Muscle of back (tissue), 13 donors: Measurements from ENCODE around the gene SLC35B4. TPM values are rescaled to one million over a fixed set of nuclear protein-coding genes. Genes with fewer than 3 reads are reported as not detected.

ENCODE experiments used
- DNase-seq, 3 donors: peaks; one replicate each; pipeline versions ENCODE4 v3.0.0 to v3.0.0-alpha.2; 2013
- long read RNA-seq, 9 donors: transcript quantifications; one replicate each; lab custom pipeline, GENCODE V29; 2026
- polyA plus RNA-seq, 10 donors: library from polyadenylated mRNA; unstranded; fragments of 120-200 nt; gene quantifications; one replicate each; pipeline ENCODE4 v1.2.1, GENCODE V29; 2013; ENCODE audit not compliant: insufficient read length in 10 of 10

SLC35B4 gene, protein sequence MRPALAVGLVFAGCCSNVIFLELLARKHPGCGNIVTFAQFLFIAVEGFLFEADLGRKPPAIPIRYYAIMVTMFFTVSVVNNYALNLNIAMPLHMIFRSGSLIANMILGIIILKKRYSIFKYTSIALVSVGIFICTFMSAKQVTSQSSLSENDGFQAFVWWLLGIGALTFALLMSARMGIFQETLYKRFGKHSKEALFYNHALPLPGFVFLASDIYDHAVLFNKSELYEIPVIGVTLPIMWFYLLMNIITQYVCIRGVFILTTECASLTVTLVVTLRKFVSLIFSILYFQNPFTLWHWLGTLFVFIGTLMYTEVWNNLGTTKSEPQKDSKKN
- 10 to 100 TPM in 8 of 10 donors, 1 to 10 TPM in 2; 7.1 to 14.6 (median 10.9) TPM for polyA plus RNA-seq
- long read RNA-seq, donor 1, full-length matches to known transcripts = 2 of 2 reads
- long read RNA-seq, donor 1, partial matches to known transcripts = 0 of 2 reads
- long read RNA-seq, donor 1, other reads (novel, unspliced or antisense) = 0 of 2 reads
- long read RNA-seq, donor 2, full-length matches to known transcripts = 2 of 2 reads
- long read RNA-seq, donor 2, partial matches to known transcripts = 0 of 2 reads
- long read RNA-seq, donor 2, other reads (novel, unspliced or antisense) = 0 of 2 reads
- long read RNA-seq, donor 3 = 0 reads
- long read RNA-seq, donor 4, full-length matches to known transcripts = 1 of 1 reads
- long read RNA-seq, donor 4, partial matches to known transcripts = 0 of 1 reads
- long read RNA-seq, donor 4, other reads (novel, unspliced or antisense) = 0 of 1 reads
- long read RNA-seq, donor 5, full-length matches to known transcripts = 1 of 1 reads
- long read RNA-seq, donor 5, partial matches to known transcripts = 0 of 1 reads
- long read RNA-seq, donor 5, other reads (novel, unspliced or antisense) = 0 of 1 reads
- long read RNA-seq, donor 6, full-length matches to known transcripts = 4 of 4 reads
- long read RNA-seq, donor 6, partial matches to known transcripts = 0 of 4 reads
- long read RNA-seq, donor 6, other reads (novel, unspliced or antisense) = 0 of 4 reads
- long read RNA-seq, donor 7, full-length matches to known transcripts = 3 of 3 reads
- long read RNA-seq, donor 7, partial matches to known transcripts = 0 of 3 reads
- long read RNA-seq, donor 7, other reads (novel, unspliced or antisense) = 0 of 3 reads
- long read RNA-seq, donor 8, full-length matches to known transcripts = 4 of 4 reads
- long read RNA-seq, donor 8, partial matches to known transcripts = 0 of 4 reads
- long read RNA-seq, donor 8, other reads (novel, unspliced or antisense) = 0 of 4 reads
- long read RNA-seq, donor 9, full-length matches to known transcripts = 1 of 1 reads
- long read RNA-seq, donor 9, partial matches to known transcripts = 0 of 1 reads
- long read RNA-seq, donor 9, other reads (novel, unspliced or antisense) = 0 of 1 reads

DNA sequence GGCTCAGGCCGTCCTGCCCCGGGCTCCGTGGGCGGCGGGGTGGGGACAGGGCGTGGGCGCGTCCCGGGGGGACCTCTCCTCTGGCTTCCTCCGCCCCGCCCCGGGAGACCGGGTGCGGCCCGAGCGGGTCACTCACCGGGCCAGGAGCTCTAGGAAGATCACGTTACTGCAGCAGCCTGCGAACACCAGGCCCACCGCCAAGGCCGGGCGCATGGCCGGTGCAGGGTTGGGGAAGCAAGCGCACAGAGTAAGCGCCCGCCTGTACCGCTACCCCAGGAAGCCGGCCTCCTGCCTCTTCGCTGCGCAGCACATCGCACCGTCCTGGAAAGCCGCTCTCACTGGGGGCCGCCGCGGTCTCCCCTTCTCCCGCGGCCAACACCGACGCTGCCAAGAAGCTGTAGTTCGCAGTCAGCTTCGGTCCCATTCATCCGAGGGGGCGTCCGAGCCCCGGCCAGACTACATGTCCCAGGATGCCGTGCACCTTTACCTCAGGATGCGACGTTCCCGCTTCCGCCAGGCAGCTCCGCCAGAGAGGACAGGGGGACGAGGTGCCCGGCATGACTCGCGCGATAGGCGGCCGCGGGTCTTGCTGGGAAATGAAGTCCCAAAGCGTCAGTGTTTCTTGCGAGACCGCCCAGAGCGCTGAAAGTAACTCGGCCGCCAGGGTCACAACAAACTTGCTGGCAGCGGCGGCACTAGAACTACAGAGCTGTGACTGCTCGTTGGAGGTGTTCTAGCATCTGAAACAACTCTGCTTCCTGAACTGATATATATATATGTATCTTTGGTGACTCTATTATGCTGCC, at the start of gene SLC35B4:
SLC35B4 (minus strand) TSS at position 392 of the 806 bp plus-strand sequence; CDS start at position 213, 179 bp downstream.
- DNase-seq = peak; percentile 97 to 99 (median 98)

GRCh38 chr7:134366481-134366880, 49.8 kb upstream of the SLC35B4 start:
- DNase-seq = no peak

DNA sequence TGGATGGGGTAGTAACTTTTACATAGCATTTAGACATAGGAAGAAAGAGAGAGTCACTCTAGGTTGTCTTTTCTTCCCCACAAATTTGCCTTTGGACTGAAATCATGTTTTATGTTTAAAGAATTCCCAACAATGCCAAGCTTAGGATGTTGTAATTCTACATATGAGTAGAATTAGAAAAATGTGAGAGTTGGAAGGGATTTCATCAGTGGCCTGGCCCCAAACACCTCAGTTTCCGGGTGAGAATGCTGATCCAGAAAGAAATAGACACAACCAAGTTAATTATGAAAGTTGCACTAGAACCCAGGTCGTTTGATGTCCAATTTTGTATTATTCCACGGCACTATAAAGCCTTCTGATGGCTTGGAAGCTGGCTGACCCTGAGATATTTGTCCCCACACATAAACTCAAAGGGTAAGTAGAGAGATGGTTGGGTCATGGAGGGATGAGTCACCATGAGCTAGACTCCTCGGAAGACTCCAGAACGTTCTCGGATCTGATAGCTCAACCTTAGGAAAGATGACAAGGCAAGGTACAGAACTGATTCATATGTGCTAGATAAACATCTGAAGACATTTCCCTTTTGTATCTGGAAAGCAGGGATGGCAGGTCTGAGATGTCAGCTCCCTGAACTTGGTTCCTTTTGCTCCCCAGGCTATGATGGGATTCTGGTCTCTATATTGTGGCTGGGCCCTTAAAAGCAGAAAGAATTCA, 48.8 kb upstream of the SLC35B4 start:
- peak in 1 of 3 donors; percentile 13 for DNase-seq

DNA sequence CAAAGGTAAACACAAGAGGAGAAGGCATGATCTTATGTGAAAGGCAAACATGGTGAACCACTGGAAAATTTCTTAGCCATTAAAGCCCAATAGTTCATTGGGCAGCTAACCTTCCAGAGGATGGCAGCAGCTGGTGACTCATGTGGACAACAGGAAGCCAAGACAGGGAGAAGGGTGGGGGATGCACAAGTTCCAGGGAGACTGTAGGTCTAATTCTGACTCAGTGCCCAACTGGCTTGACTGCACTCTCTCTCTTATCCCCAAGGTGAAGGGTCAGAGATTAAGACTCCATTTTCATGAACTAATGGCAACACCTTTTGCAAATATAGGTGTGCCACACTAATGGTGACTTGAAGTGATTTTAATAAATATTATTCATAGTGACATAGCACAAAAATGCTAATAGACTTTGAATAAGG, 47.9 kb upstream of the SLC35B4 start:
- peak in 1 of 3 donors; percentile 7 for DNase-seq

DNA sequence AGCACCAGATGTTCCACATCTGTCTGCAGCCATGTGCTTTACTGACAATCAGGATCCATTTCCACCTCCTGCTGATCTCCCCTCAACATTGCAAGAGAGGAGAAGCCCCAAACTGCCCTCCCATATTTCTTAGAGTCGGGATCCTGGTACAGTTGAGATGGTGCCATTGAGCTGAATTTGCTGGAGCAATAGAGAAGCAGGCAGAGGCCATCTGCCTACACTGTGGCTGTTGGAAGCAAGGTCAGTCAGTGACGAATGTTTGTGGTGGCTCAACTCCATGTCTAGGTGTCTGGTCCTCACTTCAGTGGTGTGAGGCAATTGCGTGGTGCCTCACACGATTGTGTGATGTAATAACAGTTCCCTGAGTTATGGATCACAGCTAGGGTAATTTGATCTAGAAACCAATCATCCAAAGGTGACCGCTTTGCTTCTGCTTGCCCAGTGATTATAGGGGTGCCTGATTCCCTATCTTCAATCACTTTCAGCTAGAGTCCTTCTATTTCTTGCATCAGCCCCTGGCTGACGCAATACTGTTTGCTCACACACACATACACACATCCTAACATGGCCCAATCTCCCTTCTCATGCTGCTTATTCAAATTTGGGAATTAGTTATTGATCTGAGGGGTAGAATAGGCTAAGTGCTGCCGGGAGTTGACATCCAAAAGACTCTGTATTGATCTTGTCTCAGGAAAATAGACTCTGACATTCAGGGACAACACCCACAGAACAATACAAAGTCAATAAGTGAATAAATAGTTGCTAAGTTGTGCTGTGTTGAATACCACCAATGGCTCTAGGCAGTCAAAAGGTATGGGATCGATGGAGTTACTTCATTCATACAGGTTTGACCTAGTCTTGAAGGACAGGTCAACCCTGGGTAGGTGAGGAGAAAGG, 46.1 kb upstream of the SLC35B4 start:
- no peak for DNase-seq

GRCh38 chr7:134359787-134360432, 43.2 kb upstream of the SLC35B4 start:
- DNase-seq = no peak

- DNase-seq = no peak
Measured at GRCh38 chr7:134357486-134357885, 40.8 kb upstream of the SLC35B4 start.

DNA sequence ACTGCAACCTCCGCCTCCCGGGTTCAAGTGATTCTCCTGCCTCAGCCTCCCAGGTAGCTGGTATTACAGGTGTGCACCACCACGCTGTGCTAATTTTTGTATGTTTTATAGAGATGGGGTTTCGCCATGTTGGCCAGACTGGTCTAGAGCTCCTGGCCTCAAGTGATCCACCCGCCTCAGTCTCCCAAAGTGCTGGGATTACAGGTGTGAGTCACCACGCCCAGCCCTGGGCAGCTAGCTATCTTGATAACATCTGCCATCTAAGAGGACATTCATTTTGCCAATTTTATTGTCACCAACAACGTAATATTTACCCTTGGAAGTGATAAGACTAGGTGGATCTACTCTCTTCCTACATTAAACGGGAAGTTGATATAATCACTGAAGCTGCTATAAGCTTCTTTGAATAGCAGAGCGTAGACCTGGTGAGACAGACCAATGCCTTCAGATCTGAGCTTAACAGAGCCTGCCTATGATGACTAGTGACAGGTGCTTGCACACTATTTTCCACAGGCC, 39.7 kb upstream of the SLC35B4 start:
- peak in 1 of 3 donors; percentile 10 for DNase-seq

DNA sequence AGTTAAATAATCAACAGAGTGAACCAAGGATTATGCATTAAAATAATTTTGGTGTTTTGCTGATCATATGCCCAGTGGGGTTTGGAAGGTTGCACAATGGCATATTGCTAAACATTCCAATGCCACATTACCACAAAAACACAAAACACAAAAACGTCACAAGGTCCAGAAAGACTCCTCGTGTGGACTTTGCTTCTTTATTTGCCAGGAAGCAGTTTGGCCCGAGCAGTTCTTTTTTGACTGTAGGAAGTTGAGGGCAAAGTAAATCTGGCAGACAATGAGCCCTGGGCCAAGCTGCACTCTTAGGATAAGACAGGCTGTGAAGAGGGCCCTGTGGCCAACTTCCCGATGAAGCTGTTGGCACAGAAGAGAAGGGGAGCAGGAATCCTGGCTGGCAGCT, 39.2 kb upstream of the SLC35B4 start:
- no peak for DNase-seq

GRCh38 chr7:134355004-134355525, 38.3 kb upstream of the SLC35B4 start:
- DNase-seq = no peak

DNA sequence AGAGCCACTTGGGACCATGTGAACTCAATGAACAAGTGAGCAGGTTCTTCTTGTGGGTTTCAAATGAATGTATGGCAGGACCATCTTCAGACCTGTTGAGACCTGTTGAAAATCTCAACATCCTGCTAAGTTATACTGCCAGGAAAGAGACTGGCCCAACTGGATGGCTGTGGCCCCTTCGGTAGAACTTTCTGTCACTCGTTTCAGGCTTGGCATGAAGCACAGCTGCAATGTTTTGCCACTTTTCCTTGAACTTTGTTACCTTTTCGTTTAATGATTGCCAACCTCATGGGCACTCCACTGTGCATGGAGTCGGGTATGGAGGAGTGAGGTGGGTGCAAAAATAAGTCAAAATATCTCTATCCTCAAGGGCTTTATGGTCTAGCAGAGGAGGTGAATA, 36.7 kb upstream of the SLC35B4 start:
- no peak for DNase-seq

DNA sequence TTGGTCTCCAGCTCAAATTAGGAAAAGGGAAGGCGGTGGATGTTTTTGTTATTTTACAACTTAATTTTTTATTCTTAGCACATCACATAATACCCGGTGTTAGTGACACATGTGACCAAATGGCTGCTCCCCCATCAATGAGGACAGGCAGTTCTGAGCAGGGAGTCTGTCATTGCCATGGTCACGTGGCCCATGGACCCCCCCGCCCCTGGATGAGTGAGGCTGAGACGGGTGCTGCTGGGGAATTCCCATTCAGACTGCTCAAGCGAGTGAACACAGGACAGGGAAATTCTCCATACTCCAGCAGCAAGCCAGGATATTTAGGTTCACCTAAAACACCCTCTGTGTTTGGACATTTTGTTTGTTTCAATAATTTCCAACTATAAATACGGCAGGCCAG, 34.7 kb upstream of the SLC35B4 start:
- DNase-seq = no peak

GRCh38 chr7:134350709-134351108, 34.0 kb upstream of the SLC35B4 start:
- DNase-seq = no peak

- no peak for DNase-seq
Measured at GRCh38 chr7:134347567-134347966, 30.8 kb upstream of the SLC35B4 start.

- DNase-seq = no peak
Measured at GRCh38 chr7:134343796-134344195, 27.1 kb upstream of the SLC35B4 start.

- DNase-seq = no peak
Measured at GRCh38 chr7:134343136-134343535, 26.4 kb upstream of the SLC35B4 start.

- DNase-seq = no peak
Measured at GRCh38 chr7:134339475-134339874, 22.7 kb upstream of the SLC35B4 start.

DNA sequence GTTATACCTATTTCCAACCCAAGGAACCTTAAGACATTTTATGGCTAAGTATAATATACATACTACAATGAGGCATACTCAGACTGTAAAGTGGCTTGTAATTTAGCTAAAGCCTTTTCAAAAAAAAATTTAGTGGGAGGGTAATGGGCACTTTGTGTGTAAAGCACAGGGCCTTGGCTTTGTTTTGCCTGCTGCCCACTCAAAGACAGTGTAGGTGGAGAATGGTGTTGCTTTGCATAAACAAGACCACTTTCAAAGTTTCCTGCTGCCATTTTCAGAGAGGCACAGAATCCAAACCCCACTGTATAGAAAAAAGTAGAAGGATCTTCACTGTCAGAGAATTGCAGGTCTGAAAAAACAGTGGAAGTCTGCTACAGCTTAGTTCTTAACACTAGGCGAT, 21.2 kb upstream of the SLC35B4 start:
- DNase-seq = no peak
